Hematopoietic multipotent progenitor cell treated with erythropoietin and hydrocortisone succinate and interleukin-3 and kit ligand, for 8 days (in vitro differentiated cells): ENCODE measurements around the gene TRIP4.
A peak's percentile ranks its signal among the peaks of the same experiment; 100 is the strongest.

Experiments
- DNase-seq: peaks from one replicate; pipeline ENCODE4 v3.0.0-alpha.2; 2015

Gene TRIP4

GRCh38 chr15:64447536-64448315 is 60.1 kb downstream of the TRIP4 start:
- no peak for DNase-seq

GRCh38 chr15:64452988-64453688 is 65.5 kb downstream of the TRIP4 start:
- DNase-seq = no peak

GRCh38 chr15:64453689-64454037 is 66.0 kb downstream of the TRIP4 start:
- no peak for DNase-seq

GRCh38 chr15:64454282-64454681 is 66.6 kb downstream of the TRIP4 start:
- no peak for DNase-seq

GRCh38 chr15:64455961-64456371 is 68.3 kb downstream of the TRIP4 start:
- peak; percentile 42 for DNase-seq

- DNase-seq = no peak
Observed at GRCh38 chr15:64456634-64457108, 69.0 kb downstream of the TRIP4 start.

GRCh38 chr15:64459066-64459781 is 71.6 kb downstream of the TRIP4 start:
- DNase-seq = no peak

GRCh38 chr15:64460206-64460723 is 72.6 kb downstream of the TRIP4 start, which contains the start of gene ZNF609:
Gene ZNF609, plus strand, starts transcription at chr15:64460578. Its CDS starts 38,842 bp downstream, at chr15:64499420.
- peak; percentile 88 for DNase-seq

- DNase-seq = peak; percentile 57
Observed at GRCh38 chr15:64460724-64461720, 73.4 kb downstream of the TRIP4 start.

GRCh38 chr15:64461721-64462162 is 74.1 kb downstream of the TRIP4 start:
- DNase-seq = peak; percentile 84

- DNase-seq = no peak
Observed at GRCh38 chr15:64462492-64462891, 74.9 kb downstream of the TRIP4 start.

- no peak for DNase-seq
Observed at GRCh38 chr15:64464276-64465005, 76.8 kb downstream of the TRIP4 start.

GRCh38 chr15:64466408-64467141 is 78.9 kb downstream of the TRIP4 start:
- no peak for DNase-seq

- no peak for DNase-seq
Observed at GRCh38 chr15:64472161-64472560, 84.5 kb downstream of the TRIP4 start.

- no peak for DNase-seq
Observed at GRCh38 chr15:64474846-64475245, 87.2 kb downstream of the TRIP4 start.

GRCh38 chr15:64476550-64476949 is 88.9 kb downstream of the TRIP4 start:
- DNase-seq = no peak

- no peak for DNase-seq
Observed at GRCh38 chr15:64478863-64479262, 91.2 kb downstream of the TRIP4 start.

GRCh38 chr15:64480891-64481290 is 93.3 kb downstream of the TRIP4 start:
- no peak for DNase-seq

GRCh38 chr15:64483749-64484148 is 96.1 kb downstream of the TRIP4 start:
- no peak for DNase-seq

GRCh38 chr15:64485796-64486195 is 98.2 kb downstream of the TRIP4 start:
- no peak for DNase-seq
